ENCODE data around the gene CCDC188. TPM values are rescaled to one million over a fixed set of nuclear protein-coding genes. Genes with fewer than 3 reads are reported as not detected.
A peak's percentile ranks its signal among the peaks of the same experiment; 100 is the strongest.

CCDC188 gene
- total RNA-seq, 1 experiment from 2014 or later, result not detected

- in situ Hi-C loops (cut with HindIII; ENCODE audit: low sequenced_read_pairs), result no loop called here
- no peak for DNase-seq (ENCODE audit: low spot score)
Observed at GRCh38 chr22:20112623-20113511, 38.0 kb downstream of the CCDC188 start.

DNA sequence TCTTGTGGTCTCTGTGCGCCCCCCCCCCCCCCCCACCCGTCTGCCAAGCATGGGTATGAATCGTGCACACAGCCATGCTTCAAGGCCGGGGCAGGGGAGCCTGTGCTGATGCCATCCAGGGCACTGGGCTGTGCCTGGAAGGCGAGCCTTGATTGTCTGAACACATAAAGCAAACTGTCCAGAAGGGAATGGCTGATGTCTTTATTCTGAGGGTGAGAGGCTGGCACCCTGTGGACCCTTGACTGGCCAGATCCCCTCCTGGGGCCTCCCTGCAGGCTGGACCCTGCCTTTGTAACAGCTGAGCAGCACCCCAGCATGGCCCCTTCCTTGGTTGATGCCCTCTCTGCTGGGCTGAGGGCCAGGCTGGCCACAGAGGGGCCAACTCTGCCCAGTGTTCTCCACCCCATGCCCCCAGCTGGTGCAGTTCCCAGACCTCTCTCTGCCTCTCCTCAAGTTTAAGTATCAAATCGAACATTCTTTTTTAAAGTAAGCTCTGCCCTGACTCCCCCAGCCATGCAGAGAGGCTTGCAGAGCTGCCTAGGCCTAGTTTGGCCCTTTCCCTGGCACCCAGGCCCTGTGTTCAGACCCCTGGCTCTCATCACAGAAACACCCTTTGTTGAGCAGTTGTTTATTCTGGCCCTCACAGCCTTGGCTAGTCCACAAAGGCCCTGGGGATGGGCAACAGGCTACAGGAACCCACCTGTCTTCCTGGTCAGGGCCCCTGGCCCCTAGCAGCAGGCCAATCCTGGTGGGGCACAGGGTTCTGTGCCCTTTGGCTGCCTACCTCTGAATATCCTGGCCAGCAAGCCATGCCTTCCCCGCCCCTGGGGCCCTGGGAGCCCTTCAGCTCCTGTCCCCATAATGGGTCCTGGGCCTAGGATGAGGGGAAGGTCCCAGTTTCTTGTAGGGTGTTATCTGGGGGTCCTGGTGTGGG is 38.9 kb downstream of the CCDC188 start:
- in situ Hi-C loops (cut with HindIII; ENCODE audit: low sequenced_read_pairs), result no loop called here
- no peak for DNase-seq (ENCODE audit: low spot score)

GRCh38 chr22:20111045-20111688 is 39.7 kb downstream of the CCDC188 start:
- peak; percentile 51 for DNase-seq (ENCODE audit: low spot score)
- in situ Hi-C loops (cut with HindIII; ENCODE audit: low sequenced_read_pairs), result no loop called here

DNA sequence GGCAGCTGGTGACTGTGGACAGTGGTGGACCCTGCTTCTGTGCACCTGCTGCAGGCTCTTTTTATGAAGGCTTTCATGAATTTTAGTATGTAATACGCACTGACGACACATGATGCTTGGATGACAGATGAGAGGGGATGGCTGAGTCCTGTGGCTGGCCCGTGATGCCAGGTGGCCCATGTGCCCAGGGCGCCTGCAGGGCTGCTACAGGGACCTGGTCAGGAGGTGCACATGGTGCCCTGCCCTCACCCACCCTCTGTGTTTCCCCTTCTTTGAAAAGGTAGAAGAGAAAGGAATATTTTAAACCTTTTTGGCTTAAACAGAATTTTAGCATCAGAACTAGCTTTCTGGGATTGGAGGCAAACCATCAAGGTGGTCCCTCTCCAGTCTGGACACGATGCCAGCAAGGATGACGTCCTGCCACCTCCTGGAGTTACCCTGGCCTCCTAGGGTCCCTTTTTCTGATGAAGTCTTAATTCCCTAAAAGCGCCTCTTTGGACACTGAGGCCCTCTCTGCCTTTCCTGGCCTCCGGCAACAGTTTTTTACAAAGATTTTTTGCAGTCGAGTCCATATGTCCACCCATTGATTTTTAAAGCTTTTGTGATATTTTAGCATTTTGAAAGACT is 40.4 kb downstream of the CCDC188 start:
- in situ Hi-C loops (cut with HindIII; ENCODE audit: low sequenced_read_pairs), result no loop called here
- DNase-seq (ENCODE audit: low spot score), result no peak

GRCh38 chr22:20109411-20110358 is 41.2 kb downstream of the CCDC188 start:
- no peak for DNase-seq (ENCODE audit: low spot score)
- in situ Hi-C loops (cut with HindIII; ENCODE audit: low sequenced_read_pairs), result no loop called here

DNA sequence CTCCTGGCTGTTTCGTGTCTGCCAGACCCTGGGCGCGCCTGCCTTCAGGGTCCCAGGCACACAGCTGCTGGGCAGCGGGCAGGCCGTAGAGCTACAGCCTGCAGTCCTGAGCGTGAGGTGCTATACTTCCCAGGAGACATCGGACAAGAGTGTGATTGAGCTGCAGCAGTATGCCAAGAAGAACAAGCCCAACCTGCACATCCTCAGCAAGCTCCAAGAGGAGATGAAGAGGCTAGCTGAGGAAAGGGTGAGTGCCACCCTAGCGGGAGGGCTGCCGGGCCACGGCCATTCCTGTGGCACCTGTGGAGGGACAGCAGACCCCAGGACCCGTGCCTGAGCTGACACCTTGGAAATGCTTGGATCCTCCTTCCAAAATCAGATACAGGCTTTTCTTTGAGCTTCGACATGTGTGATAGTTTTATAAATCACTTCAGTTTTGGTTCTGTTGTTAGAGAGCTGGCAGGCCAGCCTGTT is 42.1 kb downstream of the CCDC188 start:
- DNase-seq (ENCODE audit: low spot score), result no peak
- in situ Hi-C loops (cut with HindIII; ENCODE audit: low sequenced_read_pairs), result no loop called here

DNA sequence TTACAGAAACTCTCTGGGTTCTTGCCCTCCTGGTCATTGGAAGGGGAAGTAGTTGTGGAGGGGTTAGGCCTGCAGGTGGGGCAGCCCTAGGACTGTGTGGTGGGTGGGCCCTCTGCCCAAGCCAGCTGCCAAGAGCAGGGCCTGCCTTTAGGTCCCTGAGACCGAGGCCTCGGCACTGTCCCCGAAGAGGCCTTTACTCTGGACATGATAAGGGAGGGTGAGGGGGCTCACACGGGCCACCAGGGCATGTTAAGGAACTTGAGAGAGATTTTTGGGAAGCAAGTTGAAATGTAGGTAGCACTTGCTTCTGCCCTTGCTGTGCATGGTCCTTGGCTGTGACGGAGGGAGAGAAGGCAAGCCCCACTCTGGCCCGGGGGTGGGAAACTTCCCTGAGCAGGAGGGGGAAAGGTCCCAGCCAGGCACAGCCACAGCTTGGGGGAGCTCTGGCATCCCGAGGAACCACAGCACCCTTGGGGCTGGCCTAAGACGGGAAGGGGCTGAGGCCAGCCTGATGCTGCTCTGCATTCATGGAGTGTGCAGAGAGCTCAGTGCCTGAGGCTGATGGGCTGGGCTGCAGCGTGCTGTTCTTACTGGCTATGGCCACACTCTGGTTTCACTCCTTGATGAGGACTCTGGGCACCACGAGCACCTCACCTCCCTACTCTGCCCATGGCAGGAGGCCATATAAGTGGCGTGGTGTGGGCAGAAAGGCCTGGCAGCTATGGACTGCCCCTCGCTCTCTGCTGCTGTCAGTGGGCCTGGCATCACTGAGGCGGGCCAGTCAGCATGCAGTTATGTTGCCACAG is 42.7 kb downstream of the CCDC188 start:
- DNase-seq (ENCODE audit: low spot score), result no peak
- in situ Hi-C loops (cut with HindIII; ENCODE audit: low sequenced_read_pairs), result no loop called here

DNA sequence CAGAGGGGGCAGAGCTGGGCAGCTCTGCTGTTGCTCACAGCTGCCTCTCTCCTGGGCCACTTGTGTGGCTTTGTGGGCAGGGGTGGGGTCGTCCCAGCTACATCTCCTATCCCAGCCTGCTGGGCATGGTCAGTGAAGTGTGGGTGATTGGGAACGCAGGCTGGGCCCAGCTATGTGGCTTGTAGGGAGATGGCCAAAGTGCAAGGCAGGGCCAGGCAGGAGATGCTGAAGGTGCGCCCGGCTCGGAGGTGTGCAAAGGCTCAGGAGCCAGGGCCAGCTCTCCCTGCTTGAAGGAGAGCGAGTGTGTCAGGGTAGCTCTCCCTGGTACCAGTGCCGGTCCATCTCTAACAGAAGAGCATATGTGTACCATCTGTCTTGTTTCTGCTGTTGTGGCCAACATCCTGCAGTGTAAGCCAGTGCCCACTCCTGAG is 43.4 kb downstream of the CCDC188 start:
- in situ Hi-C loops (cut with HindIII; ENCODE audit: low sequenced_read_pairs), result no loop called here
- peak; percentile 79 for DNase-seq (ENCODE audit: low spot score)

DNA sequence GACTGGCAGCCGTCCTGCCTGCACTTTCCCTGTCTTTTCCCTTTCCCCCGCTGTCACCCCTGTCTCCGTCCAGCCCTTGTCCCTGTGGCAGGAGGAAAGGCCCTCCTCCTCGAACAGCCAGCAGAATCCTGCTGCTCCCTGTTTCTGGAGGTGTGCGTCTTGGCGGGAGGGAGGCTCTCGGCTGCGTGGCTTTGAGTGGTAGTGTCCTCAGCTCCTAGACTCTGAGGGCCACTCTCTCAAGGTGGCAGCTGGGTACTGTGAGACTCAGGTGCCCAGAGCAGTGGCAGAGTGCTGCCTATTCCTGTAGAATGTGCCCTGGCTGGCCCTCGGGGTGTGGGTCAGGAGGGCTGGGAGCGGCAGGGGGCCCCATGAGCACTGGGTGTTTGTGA is 44.0 kb downstream of the CCDC188 start:
- in situ Hi-C loops (cut with HindIII; ENCODE audit: low sequenced_read_pairs), result no loop called here
- DNase-seq (ENCODE audit: low spot score), result no peak

- in situ Hi-C loops (cut with HindIII; ENCODE audit: low sequenced_read_pairs), result no loop called here
- DNase-seq (ENCODE audit: low spot score), result peak; percentile 33
Observed at GRCh38 chr22:20106205-20106848, 44.5 kb downstream of the CCDC188 start.

DNA sequence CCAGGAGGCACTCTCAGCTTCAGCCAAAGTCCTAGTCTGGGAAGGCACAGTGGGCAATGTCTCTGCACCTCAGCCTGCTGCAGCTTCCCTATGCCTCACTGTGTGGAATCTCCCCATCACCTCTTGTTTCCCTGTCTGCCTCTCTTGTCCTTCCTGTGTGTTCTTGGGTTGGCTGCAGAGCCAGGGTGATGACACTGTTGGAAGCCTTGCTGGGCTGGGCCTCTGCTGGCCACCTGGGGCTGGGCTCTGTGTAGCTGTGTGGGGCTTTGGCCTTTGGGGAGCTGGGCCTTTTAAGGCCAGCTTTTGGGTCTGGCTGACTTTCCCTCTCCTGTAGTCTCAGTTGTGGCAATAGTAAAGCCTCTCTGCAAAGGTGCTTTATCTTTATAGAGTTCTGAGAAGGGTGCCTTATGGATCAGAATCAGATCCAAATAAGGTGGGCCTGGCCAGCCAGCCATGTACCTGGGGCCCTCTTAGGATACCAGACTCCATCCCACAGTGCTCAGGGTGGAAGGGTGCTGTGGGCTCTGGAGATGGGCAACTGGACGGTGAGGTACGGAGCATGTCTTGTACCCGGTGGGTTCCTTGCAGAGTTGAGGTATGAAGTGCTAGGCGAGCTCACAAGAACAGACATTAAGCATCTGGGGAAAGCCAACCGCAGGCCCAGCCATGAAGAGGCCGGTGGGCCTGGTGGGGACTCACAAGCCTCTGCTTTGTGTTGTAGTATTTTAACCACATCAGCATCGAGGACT is 45.2 kb downstream of the CCDC188 start:
- in situ Hi-C loops (cut with HindIII; ENCODE audit: low sequenced_read_pairs), result no loop called here
- no peak for DNase-seq (ENCODE audit: low spot score)

DNA sequence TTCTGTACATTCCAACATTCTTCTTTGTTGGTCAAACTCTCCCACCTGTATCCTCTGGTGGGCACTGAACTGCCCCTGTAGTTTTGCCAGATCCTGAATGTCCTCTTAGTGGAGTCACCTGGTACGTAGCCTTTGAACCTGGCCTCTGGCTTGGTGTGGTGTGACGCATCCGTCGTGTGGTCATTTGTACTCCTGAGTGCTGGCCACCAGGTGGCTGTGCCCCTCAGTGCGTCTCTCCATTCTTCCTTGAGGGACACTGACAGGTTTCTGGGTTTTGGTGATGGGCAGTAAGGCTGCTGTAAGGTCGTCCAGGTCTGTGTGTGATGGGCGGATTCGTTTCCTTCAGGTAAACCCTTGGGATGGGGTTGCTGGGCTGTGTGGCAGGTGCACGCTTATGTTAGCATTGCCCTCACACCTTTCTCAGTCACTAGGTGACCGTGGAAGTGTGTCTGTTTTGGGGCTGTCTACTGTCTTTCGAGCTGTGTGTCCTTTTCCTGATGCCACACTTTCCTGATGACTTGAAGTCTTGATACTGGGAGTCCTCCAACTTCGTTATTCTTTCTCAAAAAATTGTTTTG is 48.6 kb downstream of the CCDC188 start:
- DNase-seq (ENCODE audit: low spot score), result no peak
- in situ Hi-C loops (cut with HindIII; ENCODE audit: low sequenced_read_pairs), result no loop called here

DNA sequence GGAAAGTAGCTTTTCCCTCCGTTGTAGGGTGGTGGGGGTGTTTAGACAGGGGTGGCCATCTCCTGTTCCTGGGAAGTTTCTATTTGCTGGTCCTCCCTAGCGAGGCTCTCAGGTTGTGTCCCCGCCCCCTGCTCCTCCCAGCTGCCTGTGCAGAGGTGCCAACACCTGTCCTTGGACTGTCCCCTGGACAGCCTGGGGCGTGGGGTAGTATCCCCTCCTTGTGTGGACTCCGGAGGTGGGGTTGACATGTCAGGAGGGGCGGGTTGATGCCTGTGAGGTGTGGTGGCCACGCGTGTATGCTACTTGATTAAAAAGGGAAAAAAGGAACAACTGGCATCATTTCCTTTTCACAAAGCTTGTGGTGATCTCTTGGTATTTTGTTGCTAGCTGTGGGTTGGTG is 49.2 kb downstream of the CCDC188 start:
- DNase-seq (ENCODE audit: low spot score), result no peak
- in situ Hi-C loops (cut with HindIII; ENCODE audit: low sequenced_read_pairs), result no loop called here

DNA sequence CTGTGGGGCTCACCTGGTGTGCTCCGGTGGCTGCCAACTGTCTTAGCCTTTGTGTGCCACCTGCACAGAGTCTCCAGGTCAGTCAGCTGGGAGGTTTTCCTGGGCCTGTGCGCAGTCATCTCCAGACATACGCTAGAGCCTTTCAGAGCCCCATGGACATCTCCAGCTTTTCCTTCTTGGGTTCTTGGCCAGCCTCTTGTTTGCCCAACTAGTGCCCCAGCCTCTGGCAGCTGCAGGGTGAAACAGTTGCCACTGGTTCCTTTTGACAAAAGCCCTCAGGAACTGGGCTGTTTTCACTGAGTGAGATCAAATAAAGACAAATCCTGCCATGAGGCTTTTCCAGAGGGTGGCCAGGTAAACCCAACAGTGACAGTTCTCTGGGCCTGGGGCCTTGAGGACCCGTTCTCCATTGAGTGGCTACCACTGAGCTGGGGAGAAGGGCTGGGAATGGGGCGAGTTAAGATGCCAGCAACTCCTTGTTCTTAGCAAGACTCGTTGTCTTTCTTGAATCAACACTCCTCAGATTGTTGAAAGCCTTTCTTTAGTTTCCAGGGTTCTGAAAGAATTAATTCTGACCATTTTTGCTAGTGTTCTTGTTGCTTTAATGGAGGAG is 51.6 kb downstream of the CCDC188 start:
- in situ Hi-C loops (cut with HindIII; ENCODE audit: low sequenced_read_pairs), result no loop called here
- DNase-seq (ENCODE audit: low spot score), result no peak

All from G401 (cell line).